Sigmoid colon (tissue), 7 donors: ENCODE measurements around the gene C17orf75. TPM values are rescaled to one million over a fixed set of nuclear protein-coding genes. Genes with fewer than 3 reads are reported as not detected.
"Not testable (repeated sequence)": the region's sequence is repeated elsewhere in the genome, so short reads cannot be mapped to it uniquely, and the experiment has no call there.

Source experiments
- DNase-seq: peaks from one replicate; pipeline ENCODE4 v3.0.0-alpha.2; 2019
- H3K27ac ChIP-seq, 4 donors: fragments of 200-600 bp; sonication (generic); one replicate each; pipeline ENCODE4 v1.5.1; 2016 to 2019; ENCODE audit warnings: mild to moderate bottlenecking in 1 of 4
- H3K27me3 ChIP-seq, 3 donors: fragments of 200-600 bp; sonication (generic); one replicate each; pipeline ENCODE4 v1.5.1; 2019; ENCODE audit warnings: mild to moderate bottlenecking in 1 of 3
- H3K36me3 ChIP-seq, 4 donors: fragments of 200-600 bp; sonication (generic); one replicate each; pipeline ENCODE4 v1.5.1; 2016 to 2019
- H3K4me1 ChIP-seq, 4 donors: fragments of 200-600 bp; sonication (generic); one replicate each; pipeline ENCODE4 v1.5.1; 2017 to 2019
- H3K4me3 ChIP-seq, 4 donors: fragments of 200-600 bp; sonication (generic); one replicate each; pipeline ENCODE4 v1.5.1; 2017 to 2019; ENCODE audit warnings: mild to moderate bottlenecking in 2 of 4, moderate library complexity in 1 of 4
- H3K9me3 ChIP-seq, 4 donors: fragments of 200-600 bp in 3 of 4; sonication (generic) in 3 of 4; one replicate each; pipeline versions ENCODE4 v1.5.1 to v1.6.1; 2013 to 2019
- EP300 ChIP-seq, 4 donors: sonication (generic); formaldehyde crosslinking; IDR thresholded peaks; one replicate each; pipeline ENCODE4 v1.6.1; 2017; ENCODE audit warnings: antibody characterized with exemption in 4 of 4
- POLR2A ChIP-seq, 2 donors: fragments of 450-650 bp; IDR thresholded peaks; one replicate each; pipeline ENCODE4 v1.6.1; 2016; ENCODE audit warnings: antibody characterized with exemption in 2 of 2, mild to moderate bottlenecking in 2 of 2, moderate library complexity in 2 of 2
- POLR2AphosphoS5 ChIP-seq, 4 donors: sonication (generic); formaldehyde crosslinking; IDR thresholded peaks; one replicate each; pipeline ENCODE4 v1.6.1; 2017; ENCODE audit warnings: antibody characterized with exemption in 4 of 4
- WGBS, 2 donors: extraction: QIAGEN DNeasy Blood & Tissue Kit; methylation state at CpG; one replicate each; pipeline ENCODE4 v1.1.7; 2013; 5-methylcytosine and 5-hydroxymethylcytosine counted together
- intact Hi-C: fragments of 100-400 bp; cut with DNase I; formaldehyde crosslinking; loops from one replicate; pipeline ENCODE4 v1.15.1; 2023
- polyA plus RNA-seq, 3 donors: library from polyadenylated mRNA; stranded (reverse); fragments of 200-250 nt; gene quantifications; one replicate each; pipeline ENCODE4 v1.2.3, GENCODE V29; 2013
- total RNA-seq, 4 donors: library from RNA; depleted of rRNA; stranded (reverse); fragments of >200 nt; gene quantifications; one replicate each; pipeline ENCODE4 v1.1.0, GENCODE V29; 2016
- TF ChIP-seq, protein P1 (sequence below), 4 experiments: fragments of 450-650 bp in 3 of 4; fragments of 200-600 bp in 1 of 4; IDR thresholded peaks; one replicate each; pipeline ENCODE4 v1.5.1; 2016 to 2019; ENCODE audit warnings: antibody characterized with exemption in 4 of 4, mild to moderate bottlenecking in 3 of 4, moderate library complexity in 2 of 4
- donor health status: healthy with polysubstance abuse.
- donor health status: Bipolar disorder and iron deficiency.
- donor health status: healthy.

C17orf75 gene
- total and polyA plus RNA-seq, 7 donors: 10.0 to 19.6 (median 10.8) TPM

GRCh38 chr17:32327911-32328310 lies 14.1 kb downstream of the C17orf75 start:
- intact Hi-C loops: no loop called here
- Histone ChIP-seq H3K9me3 (no peaks in the 10 kb centered on the region), H3K36me3 (peaks cover 0 to 21% (median 0%) of the 10 kb centered on the region in 4 donors), H3K27ac (no peak overlapping the region), H3K4me1 (peaks cover 0 to 12% (median 9%) of the 10 kb centered on the region in 4 donors), H3K4me3 (no peak overlapping the region), H3K27me3 (no peaks in the 10 kb centered on the region)
- DNase-seq: no peak
- 98% methylated on average over 1 of the region's 1 CpG for WGBS, 2 donors
- no peak for TF ChIP-seq POLR2AphosphoS5 (IDR thresholded peaks at IDR 0.05)
- TF ChIP-seq, protein P1, sequence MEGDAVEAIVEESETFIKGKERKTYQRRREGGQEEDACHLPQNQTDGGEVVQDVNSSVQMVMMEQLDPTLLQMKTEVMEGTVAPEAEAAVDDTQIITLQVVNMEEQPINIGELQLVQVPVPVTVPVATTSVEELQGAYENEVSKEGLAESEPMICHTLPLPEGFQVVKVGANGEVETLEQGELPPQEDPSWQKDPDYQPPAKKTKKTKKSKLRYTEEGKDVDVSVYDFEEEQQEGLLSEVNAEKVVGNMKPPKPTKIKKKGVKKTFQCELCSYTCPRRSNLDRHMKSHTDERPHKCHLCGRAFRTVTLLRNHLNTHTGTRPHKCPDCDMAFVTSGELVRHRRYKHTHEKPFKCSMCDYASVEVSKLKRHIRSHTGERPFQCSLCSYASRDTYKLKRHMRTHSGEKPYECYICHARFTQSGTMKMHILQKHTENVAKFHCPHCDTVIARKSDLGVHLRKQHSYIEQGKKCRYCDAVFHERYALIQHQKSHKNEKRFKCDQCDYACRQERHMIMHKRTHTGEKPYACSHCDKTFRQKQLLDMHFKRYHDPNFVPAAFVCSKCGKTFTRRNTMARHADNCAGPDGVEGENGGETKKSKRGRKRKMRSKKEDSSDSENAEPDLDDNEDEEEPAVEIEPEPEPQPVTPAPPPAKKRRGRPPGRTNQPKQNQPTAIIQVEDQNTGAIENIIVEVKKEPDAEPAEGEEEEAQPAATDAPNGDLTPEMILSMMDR (IDR thresholded peaks at IDR 0.05): no peak
- no peak for TF ChIP-seq EP300 (IDR thresholded peaks at IDR 0.05)
- no peak for TF ChIP-seq POLR2A (IDR thresholded peaks at IDR 0.05)

DNA sequence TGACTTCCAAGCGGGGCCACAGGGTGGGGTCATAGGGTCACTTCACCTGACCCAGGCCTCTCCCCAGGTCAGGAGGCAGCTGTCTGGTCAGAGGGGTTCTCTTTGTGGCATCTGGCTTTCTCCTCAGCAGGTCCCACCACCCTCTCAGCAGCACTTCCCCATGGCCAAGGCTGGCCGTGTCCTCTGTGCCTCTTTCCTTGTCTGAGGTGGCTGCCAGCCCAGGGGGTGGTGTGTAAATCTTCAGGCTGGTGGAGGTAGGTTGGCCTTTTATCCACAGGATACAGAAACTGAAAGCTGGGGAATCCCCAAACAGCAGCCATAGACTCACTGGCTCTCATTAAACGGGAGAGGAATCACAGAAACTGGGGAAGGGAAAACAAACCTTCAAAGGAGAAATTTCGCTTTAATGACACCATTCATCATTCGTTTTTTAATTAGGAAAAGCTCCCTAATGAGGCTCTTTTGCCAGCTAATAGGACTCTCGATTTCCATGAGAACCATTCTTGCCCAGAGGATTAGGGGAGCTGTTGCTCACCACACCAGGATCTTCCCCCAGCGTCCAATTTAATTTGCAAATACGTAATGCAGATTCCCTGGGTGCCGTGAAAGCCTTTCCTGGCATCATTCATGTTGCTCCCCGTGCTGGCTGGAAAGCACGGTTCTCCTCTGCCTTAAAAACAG lies 18.0 kb downstream of the C17orf75 start:
- TF ChIP-seq POLR2A (IDR thresholded peaks at IDR 0.05): no peak
- TF ChIP-seq, protein P1 (IDR thresholded peaks at IDR 0.05): no peak
- TF ChIP-seq EP300 (IDR thresholded peaks at IDR 0.05): no peak
- TF ChIP-seq POLR2AphosphoS5 (IDR thresholded peaks at IDR 0.05): no peak
- no peaks in the 10 kb centered on the region for H3K9me3 ChIP-seq
- H3K4me3 ChIP-seq: peak overlapping the region in 3 of 4 donors; percentile 23 to 37 (median 27)
- no peak for DNase-seq
- H3K36me3 ChIP-seq: no peaks in the 10 kb centered on the region
- 14 to 37% methylated on average over 11 of the region's 11 CpGs for WGBS, 2 donors
- H3K27me3 ChIP-seq: no peaks in the 10 kb centered on the region
- H3K4me1 ChIP-seq: peaks cover 0 to 12% (median 9%) of the 10 kb centered on the region in 4 donors
- H3K27ac ChIP-seq: peak overlapping the region in 3 of 4 donors; percentile 51 to 74 (median 51)
- intact Hi-C loops: no loop called here

GRCh38 chr17:32323046-32323445 lies 18.9 kb downstream of the C17orf75 start:
- H3K9me3 ChIP-seq: no peaks in the 10 kb centered on the region
- intact Hi-C loops: no loop called here
- TF ChIP-seq EP300 (IDR thresholded peaks at IDR 0.05) (no peak), POLR2AphosphoS5 (IDR thresholded peaks at IDR 0.05) (no peak), POLR2A (IDR thresholded peaks at IDR 0.05) (no peak)
- TF ChIP-seq, protein P1 (IDR thresholded peaks at IDR 0.05): no peak
- no peaks in the 10 kb centered on the region for H3K27me3 ChIP-seq
- H3K4me3 ChIP-seq: no peak overlapping the region
- H3K27ac ChIP-seq: no peak overlapping the region
- peaks cover 0 to 12% (median 9%) of the 10 kb centered on the region in 4 donors for H3K4me1 ChIP-seq
- 94 to 96% methylated on average over 10 of the region's 10 CpGs for WGBS, 2 donors
- DNase-seq: no peak
- no peaks in the 10 kb centered on the region for H3K36me3 ChIP-seq

GRCh38 chr17:32320847-32321246 lies 21.1 kb downstream of the C17orf75 start:
- Histone ChIP-seq H3K27ac (no peak overlapping the region), H3K36me3 (no peaks in the 10 kb centered on the region), H3K4me1 (peaks cover 0 to 12% (median 9%) of the 10 kb centered on the region in 4 donors), H3K4me3 (no peak overlapping the region), H3K27me3 (no peaks in the 10 kb centered on the region), H3K9me3 (no peaks in the 10 kb centered on the region)
- WGBS, 2 donors: 94 to 95% methylated on average over 15 of the region's 15 CpGs
- TF ChIP-seq, protein P1 (IDR thresholded peaks at IDR 0.05): no peak
- TF ChIP-seq EP300 (IDR thresholded peaks at IDR 0.05): no peak
- TF ChIP-seq POLR2A (IDR thresholded peaks at IDR 0.05): no peak
- TF ChIP-seq POLR2AphosphoS5 (IDR thresholded peaks at IDR 0.05): no peak
- no peak for DNase-seq
- intact Hi-C loops: no loop called here

DNA sequence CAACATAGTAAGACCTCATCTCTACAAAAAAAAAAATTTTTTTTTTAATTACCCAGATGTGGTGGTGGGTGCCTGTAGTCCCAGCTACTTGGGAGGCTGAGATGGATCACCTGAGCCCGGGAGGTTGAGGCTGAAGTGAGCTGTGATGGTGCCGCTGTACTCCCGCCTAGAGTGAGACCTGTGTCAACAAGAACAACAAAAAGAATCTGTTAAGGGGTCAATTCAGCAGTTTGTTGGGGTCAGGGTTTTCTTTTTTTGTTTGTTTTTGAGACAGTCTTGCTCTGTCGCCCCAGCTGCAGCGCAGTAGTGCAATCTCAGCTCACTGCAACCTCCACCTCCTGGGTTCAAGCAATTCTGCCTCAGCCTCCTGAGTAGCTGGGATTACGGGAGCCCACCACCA lies 21.9 kb downstream of the C17orf75 start:
- H3K27ac ChIP-seq, DNase-seq, intact Hi-C loops, H3K9me3 ChIP-seq, H3K36me3 ChIP-seq, H3K27me3 ChIP-seq, H3K4me3 ChIP-seq: not testable (repeated sequence)
- 69 to 89% methylated on average over 6 of the region's 6 CpGs for WGBS, 2 donors
- H3K4me1 ChIP-seq: peaks cover 0 to 12% (median 9%) of the 10 kb centered on the region in 4 donors
